KMS-11 (cell line): ENCODE results near the gene GNGT1.

Experiments
- H2AFZ ChIP-seq: fragments of 200-600 bp; sonication (generic); 2 replicates; pipeline ENCODE4 v1.6.1; 2016; ENCODE audit warnings: antibody characterized with exemption, mixed run types, low read depth
- H3K27ac ChIP-seq: fragments of 200-600 bp; sonication (generic); 2 replicates; pipeline ENCODE4 v1.6.1; 2016; ENCODE audit warnings: mild to moderate bottlenecking, mixed run types
- H3K27me3 ChIP-seq: fragments of 200-600 bp; sonication (generic); 2 replicates; pipeline ENCODE4 v1.6.1; 2017; ENCODE audit warnings: mild to moderate bottlenecking, low read depth, mixed run types, moderate library complexity; ENCODE audit not compliant: insufficient read depth
- H3K36me3 ChIP-seq: fragments of 200-600 bp; sonication (generic); 2 replicates; pipeline ENCODE4 v1.6.1; 2017; ENCODE audit warnings: mild to moderate bottlenecking, mixed run types; ENCODE audit not compliant: insufficient read depth
- H3K4me1 ChIP-seq: fragments of 200-600 bp; sonication (generic); 2 replicates; pipeline ENCODE4 v1.6.1; 2016; ENCODE audit warnings: mild to moderate bottlenecking, low read depth, mixed run types; ENCODE audit not compliant: poor library complexity, severe bottlenecking
- H3K4me2 ChIP-seq: fragments of 200-600 bp; sonication (generic); 2 replicates; pipeline ENCODE4 v1.7.0; 2016; ENCODE audit warnings: mild to moderate bottlenecking, mixed run types
- H3K4me3 ChIP-seq: fragments of 200-600 bp; sonication (generic); IDR thresholded peaks from 2 replicates; pipeline ENCODE4 v1.6.1; 2017; ENCODE audit warnings: low read depth, low read length, mixed read lengths; ENCODE audit not compliant: insufficient read depth
- H3K79me2 ChIP-seq: fragments of 200-600 bp; sonication (generic); 2 replicates; pipeline ENCODE4 v1.6.1; 2016; ENCODE audit warnings: low read depth, mixed run types; ENCODE audit not compliant: insufficient read depth
- H3K9ac ChIP-seq: fragments of 200-600 bp; sonication (generic); 2 replicates; pipeline ENCODE4 v1.6.1; 2016; ENCODE audit warnings: mild to moderate bottlenecking, mixed run types
- H4K20me1 ChIP-seq: fragments of 200-600 bp; sonication (generic); 2 replicates; pipeline ENCODE4 v1.6.1; 2016; ENCODE audit warnings: mild to moderate bottlenecking, mixed run types; ENCODE audit not compliant: insufficient read depth
- TF ChIP-seq, protein P1 (sequence below): fragments of 200-600 bp; sonication (generic); conservative IDR thresholded peaks from 2 replicates; pipeline ENCODE4 v1.6.1; 2017; ENCODE audit warnings: low read depth, mild to moderate bottlenecking, antibody characterized with exemption, low read length, moderate library complexity, mixed read lengths

GNGT1 gene

GRCh38 chr7:93944673-93945072, 38.3 kb downstream of the GNGT1 start:
- no peak overlapping the region for H3K4me2 ChIP-seq
- no peak overlapping the region for H3K27ac ChIP-seq
- TF ChIP-seq, protein P1, sequence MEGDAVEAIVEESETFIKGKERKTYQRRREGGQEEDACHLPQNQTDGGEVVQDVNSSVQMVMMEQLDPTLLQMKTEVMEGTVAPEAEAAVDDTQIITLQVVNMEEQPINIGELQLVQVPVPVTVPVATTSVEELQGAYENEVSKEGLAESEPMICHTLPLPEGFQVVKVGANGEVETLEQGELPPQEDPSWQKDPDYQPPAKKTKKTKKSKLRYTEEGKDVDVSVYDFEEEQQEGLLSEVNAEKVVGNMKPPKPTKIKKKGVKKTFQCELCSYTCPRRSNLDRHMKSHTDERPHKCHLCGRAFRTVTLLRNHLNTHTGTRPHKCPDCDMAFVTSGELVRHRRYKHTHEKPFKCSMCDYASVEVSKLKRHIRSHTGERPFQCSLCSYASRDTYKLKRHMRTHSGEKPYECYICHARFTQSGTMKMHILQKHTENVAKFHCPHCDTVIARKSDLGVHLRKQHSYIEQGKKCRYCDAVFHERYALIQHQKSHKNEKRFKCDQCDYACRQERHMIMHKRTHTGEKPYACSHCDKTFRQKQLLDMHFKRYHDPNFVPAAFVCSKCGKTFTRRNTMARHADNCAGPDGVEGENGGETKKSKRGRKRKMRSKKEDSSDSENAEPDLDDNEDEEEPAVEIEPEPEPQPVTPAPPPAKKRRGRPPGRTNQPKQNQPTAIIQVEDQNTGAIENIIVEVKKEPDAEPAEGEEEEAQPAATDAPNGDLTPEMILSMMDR: no peak
- no peaks in the 10 kb centered on the region for H3K36me3 ChIP-seq
- H3K27me3 ChIP-seq: no peaks in the 10 kb centered on the region
- H2AFZ ChIP-seq: no peak overlapping the region
- no peaks in the 10 kb centered on the region for H3K79me2 ChIP-seq
- H3K4me1 ChIP-seq: no peaks in the 10 kb centered on the region
- H4K20me1 ChIP-seq: no peaks in the 10 kb centered on the region
- H3K4me3 ChIP-seq: no peak overlapping the region
- H3K9ac ChIP-seq: no peak overlapping the region

DNA sequence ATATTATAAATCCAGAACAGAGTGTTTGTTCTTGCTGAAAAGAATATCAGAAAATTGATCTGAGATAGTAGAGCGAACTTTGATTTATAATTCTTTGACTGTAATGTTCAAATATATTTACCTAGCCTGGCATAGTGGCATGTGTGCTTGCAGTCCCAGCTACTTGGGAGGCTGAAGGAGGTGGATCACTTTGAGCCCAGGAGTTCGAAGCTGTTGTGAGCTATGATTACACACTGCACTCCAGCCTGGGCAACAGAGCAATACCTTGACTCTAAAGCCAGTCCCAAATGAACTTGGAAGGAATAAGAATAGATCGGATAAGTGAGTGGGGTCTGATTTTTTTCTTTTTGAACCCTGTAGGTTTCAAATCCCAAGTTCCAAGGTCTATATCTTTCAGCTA, 38.7 kb downstream of the GNGT1 start:
- Histone ChIP-seq H3K36me3 (no peaks in the 10 kb centered on the region), H3K4me2 (no peak overlapping the region), H3K27me3 (no peaks in the 10 kb centered on the region), H3K9ac (no peak overlapping the region), H3K4me3 (no peak overlapping the region), H3K79me2 (no peaks in the 10 kb centered on the region), H3K4me1 (no peaks in the 10 kb centered on the region), H4K20me1 (no peaks in the 10 kb centered on the region), H3K27ac (no peak overlapping the region), H2AFZ (no peak overlapping the region)
- TF ChIP-seq, protein P1: no peak

DNA sequence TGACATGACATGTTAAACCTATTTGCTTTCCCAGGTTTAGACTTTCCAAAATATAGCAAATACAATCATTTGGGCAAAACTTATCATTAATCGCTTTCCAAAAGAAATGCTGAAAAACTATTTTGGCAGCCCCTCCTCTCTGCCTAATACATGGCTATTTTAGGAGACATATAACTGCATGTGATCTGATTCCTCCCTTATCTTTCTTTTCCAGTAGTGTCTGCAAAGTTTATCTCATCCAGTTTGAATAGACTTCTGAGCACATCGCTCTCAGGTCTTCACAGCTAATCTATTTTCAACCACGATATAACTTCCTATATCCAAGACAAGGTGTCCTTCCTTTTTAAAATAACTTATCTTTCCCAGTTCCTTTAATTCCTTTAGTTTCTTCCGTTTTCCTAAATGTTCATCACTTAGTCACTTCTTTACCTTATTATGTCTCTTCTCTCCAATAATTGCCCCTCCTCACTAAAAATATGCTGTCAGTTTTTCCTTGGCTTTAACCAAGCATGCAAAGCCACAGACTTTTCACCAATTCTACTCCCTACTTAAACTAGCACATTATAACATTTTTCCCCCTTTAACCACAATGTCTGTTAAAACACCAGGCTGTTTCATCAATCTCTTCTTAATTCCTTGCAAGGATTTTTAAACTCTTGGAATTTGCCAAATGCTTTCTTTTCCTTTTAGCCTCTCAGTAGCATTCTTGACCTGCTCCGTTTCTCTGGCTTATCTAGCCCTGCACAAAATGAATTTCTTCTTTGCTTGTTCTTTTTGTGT, 39.6 kb downstream of the GNGT1 start:
- no peaks in the 10 kb centered on the region for H3K4me1 ChIP-seq
- H4K20me1 ChIP-seq: no peaks in the 10 kb centered on the region
- TF ChIP-seq, protein P1: no peak
- no peak overlapping the region for H2AFZ ChIP-seq
- no peak overlapping the region for H3K4me3 ChIP-seq
- H3K27ac ChIP-seq: no peak overlapping the region
- no peak overlapping the region for H3K9ac ChIP-seq
- H3K27me3 ChIP-seq: no peaks in the 10 kb centered on the region
- no peak overlapping the region for H3K4me2 ChIP-seq
- H3K36me3 ChIP-seq: no peaks in the 10 kb centered on the region
- no peaks in the 10 kb centered on the region for H3K79me2 ChIP-seq

GRCh38 chr7:93948106-93948505, 41.7 kb downstream of the GNGT1 start:
- Histone ChIP-seq H3K27me3 (no peaks in the 10 kb centered on the region), H3K27ac (no peak overlapping the region), H3K9ac (no peak overlapping the region), H2AFZ (no peak overlapping the region), H3K79me2 (no peaks in the 10 kb centered on the region), H3K4me1 (no peaks in the 10 kb centered on the region), H3K4me3 (no peak overlapping the region), H3K36me3 (no peaks in the 10 kb centered on the region), H4K20me1 (no peaks in the 10 kb centered on the region), H3K4me2 (no peak overlapping the region)
- TF ChIP-seq, protein P1: no peak
